ENCODE measurements around the gene LZIC.

GRCh38 chr1:9909234-9910046, 33.8 kb downstream of the LZIC start:
- no peak for TF ChIP-seq POLR2A (IDR thresholded peaks at IDR 0.05; ENCODE audit: control extremely low read depth in 1 of 2, low read depth in 2 of 2, low read length in 2 of 2)
- TF ChIP-seq, protein P1, sequence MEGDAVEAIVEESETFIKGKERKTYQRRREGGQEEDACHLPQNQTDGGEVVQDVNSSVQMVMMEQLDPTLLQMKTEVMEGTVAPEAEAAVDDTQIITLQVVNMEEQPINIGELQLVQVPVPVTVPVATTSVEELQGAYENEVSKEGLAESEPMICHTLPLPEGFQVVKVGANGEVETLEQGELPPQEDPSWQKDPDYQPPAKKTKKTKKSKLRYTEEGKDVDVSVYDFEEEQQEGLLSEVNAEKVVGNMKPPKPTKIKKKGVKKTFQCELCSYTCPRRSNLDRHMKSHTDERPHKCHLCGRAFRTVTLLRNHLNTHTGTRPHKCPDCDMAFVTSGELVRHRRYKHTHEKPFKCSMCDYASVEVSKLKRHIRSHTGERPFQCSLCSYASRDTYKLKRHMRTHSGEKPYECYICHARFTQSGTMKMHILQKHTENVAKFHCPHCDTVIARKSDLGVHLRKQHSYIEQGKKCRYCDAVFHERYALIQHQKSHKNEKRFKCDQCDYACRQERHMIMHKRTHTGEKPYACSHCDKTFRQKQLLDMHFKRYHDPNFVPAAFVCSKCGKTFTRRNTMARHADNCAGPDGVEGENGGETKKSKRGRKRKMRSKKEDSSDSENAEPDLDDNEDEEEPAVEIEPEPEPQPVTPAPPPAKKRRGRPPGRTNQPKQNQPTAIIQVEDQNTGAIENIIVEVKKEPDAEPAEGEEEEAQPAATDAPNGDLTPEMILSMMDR (IDR thresholded peaks at IDR 0.05; ENCODE audit: control extremely low read depth in 1 of 3, insufficient read depth in 1 of 3, low read depth in 1 of 3, low read length in 3 of 3) = no peak
- no peak for TF ChIP-seq ZNF274 (IDR thresholded peaks at IDR 0.05; ENCODE audit: borderline replicate concordance, extremely low read depth, low read length)
- TF ChIP-seq GTF2F1 (IDR thresholded peaks at IDR 0.05; ENCODE audit: borderline replicate concordance, low read depth, low read length) = no peak
- no peak for TF ChIP-seq EGR1 (IDR thresholded peaks at IDR 0.05; ENCODE audit: borderline replicate concordance, low read depth, low read length)
- no peak for TF ChIP-seq CREB1 (IDR thresholded peaks at IDR 0.05)
- no peak for TF ChIP-seq TCF12 (IDR thresholded peaks at IDR 0.05; ENCODE audit: low read depth, low read length)
- no peak for TF ChIP-seq CEBPB (IDR thresholded peaks at IDR 0.05; ENCODE audit: low read depth, low read length)
- no peak for TF ChIP-seq JUND (IDR thresholded peaks at IDR 0.05; ENCODE audit: low read length)
- TF ChIP-seq CTBP2 (IDR thresholded peaks at IDR 0.05; ENCODE audit: borderline replicate concordance, insufficient read depth, insufficient read length, low read length) = no peak
- TF ChIP-seq POLR2AphosphoS5 (IDR thresholded peaks at IDR 0.05; ENCODE audit: low read depth, low read length) = no peak
- TF ChIP-seq, protein P2, sequence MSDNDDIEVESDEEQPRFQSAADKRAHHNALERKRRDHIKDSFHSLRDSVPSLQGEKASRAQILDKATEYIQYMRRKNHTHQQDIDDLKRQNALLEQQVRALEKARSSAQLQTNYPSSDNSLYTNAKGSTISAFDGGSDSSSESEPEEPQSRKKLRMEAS (IDR thresholded peaks at IDR 0.05) = no peak; the same call in 1 of the 2 replicates
- no peak for TF ChIP-seq SIN3A (conservative IDR thresholded peaks at IDR 0.05 in 1 of 2, IDR thresholded peaks at IDR 0.05 in 1 of 2; ENCODE audit: low read depth in 1 of 2, low read length in 2 of 2)
